Measurements from ENCODE around the gene EBP. TPM values are rescaled to one million over a fixed set of nuclear protein-coding genes. Genes with fewer than 3 reads are reported as not detected.

EBP gene
- total and polyA plus RNA-seq, 9 of the 15 experiments (the other 6 are each of a cell fraction or from before 2014, with no cell fraction given): 228 to 987 (median 274) TPM

GRCh38 chrX:48493890-48494364, 27.7 kb upstream of the EBP start (continued):
- TF ChIP-seq CTBP1 (IDR thresholded peaks at IDR 0.05; ENCODE audit: borderline replicate concordance) (peak; percentile 63; the same call in 1 of the 2 replicates), NFIC (IDR thresholded peaks at IDR 0.05) (peak; percentile 90), SMC3 (conservative IDR thresholded peaks at IDR 0.05; ENCODE audit: insufficient read depth, low read depth, low read length) (peak; percentile 32; the same call in 1 of the 2 replicates)

DNA sequence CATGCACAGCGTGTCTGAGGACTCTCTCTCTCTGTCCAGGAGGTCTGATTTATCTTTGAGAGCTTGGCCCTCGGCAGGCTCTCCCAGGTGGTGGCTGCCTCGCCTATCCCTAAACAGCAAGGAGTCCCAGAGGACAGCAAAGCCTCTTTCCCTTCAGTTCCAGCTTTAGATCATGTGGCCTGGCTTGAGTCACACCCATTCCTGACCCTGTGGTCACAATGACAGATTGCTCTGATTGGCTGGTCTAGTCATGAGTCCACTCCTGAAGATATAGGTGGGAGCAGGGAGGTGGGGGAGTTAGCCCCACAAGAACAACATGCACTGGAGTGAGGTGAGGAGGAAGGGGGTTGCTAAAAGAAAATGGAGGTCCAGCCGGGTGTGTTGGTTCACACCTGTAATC, 24.9 kb upstream of the EBP start:
- DNase-seq (ENCODE audit: extremely low read depth in 1 of 4, low spot score in 3 of 4) (peak; percentile 45 to 52 (median 48)), ATAC-seq (peak; percentile 69), FAIRE-seq (peak; percentile 82)
- BruUV-seq (replicated peaks): no TSS peak
- CTCF ChIA-PET (ENCODE audit: low intra/inter-chr PET ratio): no interaction called here
- Histone ChIP-seq H3K9me1 (ENCODE audit: control insufficient read depth, insufficient read depth, low read length) (no peaks in the 10 kb centered on the region), H3K4me1 (replicated peaks in 1 of 2; ENCODE audit: control insufficient read depth in 2 of 2, insufficient read depth in 2 of 2, low read length in 2 of 2) (peaks cover 10 to 16% of the 10 kb centered on the region in 2 experiments; a peak in 4 of 5 replicates), H3K4me2 (ENCODE audit: insufficient read depth, low read length) (no peak overlapping the region; the same call in 1 of the 2 replicates), H4K20me1 (replicated peaks; ENCODE audit: control insufficient read depth, insufficient read depth, low read length) (no peaks in the 10 kb centered on the region), H2AFZ (ENCODE audit: low read depth, low read length) (peak overlapping the region; percentile 63; the same call in 1 of the 2 replicates), H3K79me2 (ENCODE audit: control insufficient read depth, insufficient read depth, low read length) (no peaks in the 10 kb centered on the region), H3K4me3 (no peak overlapping the region), H3K9me3 (replicated peaks; ENCODE audit: control insufficient read depth, insufficient read depth, low read depth, low read length) (no peaks in the 10 kb centered on the region), H3K9ac (ENCODE audit: insufficient read depth in 1 of 2, low read depth in 2 of 2, low read length in 2 of 2) (peak overlapping the region in 1 of 2 experiments; percentile 50; a peak in 1 of 4 replicates), H3K36me3 (ENCODE audit: control insufficient read depth, insufficient read depth, low read length) (no peaks in the 10 kb centered on the region), H3K27me3 (ENCODE audit: control insufficient read depth in 2 of 2, insufficient read depth in 2 of 2, low read length in 2 of 2) (no peaks in the 10 kb centered on the region), H3K27ac (ENCODE audit: extremely low read depth, low read depth, low read length) (no peak overlapping the region)
- in situ Hi-C loops (cut with MboI): loop anchor here (25.0 kb wide), 1 partner anchor 634 kb away; no protein-coding TSS in a partner anchor
- POLR2A ChIA-PET: interaction anchor here (0.5 to 1.5 kb wide), 3 partner anchors 11 to 941 kb away, joined by 3 to 10 read pairs (median 4); no protein-coding TSS in a partner anchor
- 37% methylated on average over 4 of the region's 4 CpGs for WGBS (ENCODE audit: insufficient coverage, low coverage, missing lambda C conversion rate)
- intact Hi-C loops (cut with micrococcal nuclease): loop anchor here (10.0 kb wide), 1 partner anchor 662 kb away; the partner anchor contains the start of gene ZNF81
- TF ChIP-seq SAFB2 (IDR thresholded peaks at IDR 0.05; ENCODE audit: borderline replicate concordance, low read depth, low read length, severe bottlenecking): no peak
- no peak for TF ChIP-seq TARDBP (IDR thresholded peaks at IDR 0.05)
- TF ChIP-seq IRF9 (tag; IDR thresholded peaks at IDR 0.05): no peak
- TF ChIP-seq, protein P1, sequence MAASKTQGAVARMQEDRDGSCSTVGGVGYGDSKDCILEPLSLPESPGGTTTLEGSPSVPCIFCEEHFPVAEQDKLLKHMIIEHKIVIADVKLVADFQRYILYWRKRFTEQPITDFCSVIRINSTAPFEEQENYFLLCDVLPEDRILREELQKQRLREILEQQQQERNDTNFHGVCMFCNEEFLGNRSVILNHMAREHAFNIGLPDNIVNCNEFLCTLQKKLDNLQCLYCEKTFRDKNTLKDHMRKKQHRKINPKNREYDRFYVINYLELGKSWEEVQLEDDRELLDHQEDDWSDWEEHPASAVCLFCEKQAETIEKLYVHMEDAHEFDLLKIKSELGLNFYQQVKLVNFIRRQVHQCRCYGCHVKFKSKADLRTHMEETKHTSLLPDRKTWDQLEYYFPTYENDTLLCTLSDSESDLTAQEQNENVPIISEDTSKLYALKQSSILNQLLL (CRISPR knock-in tag; IDR thresholded peaks at IDR 0.05; ENCODE audit: borderline replicate concordance): no peak
- TF ChIP-seq RAD51 (IDR thresholded peaks at IDR 0.05; ENCODE audit: borderline replicate concordance, low read depth): 0 out of 2 replicates have a peak, but pooled peaks have one; percentile 44
- TF ChIP-seq ZNF41 (CRISPR knock-in tag; conservative IDR thresholded peaks at IDR 0.05): peak; percentile 84
- peak; percentile 75 for TF ChIP-seq NFYB (IDR thresholded peaks at IDR 0.05; ENCODE audit: extremely low read depth, insufficient read length)
- peak; percentile 63 for TF ChIP-seq USF1 (CRISPR knock-in tag; IDR thresholded peaks at IDR 0.05)
- TF ChIP-seq, protein P2, sequence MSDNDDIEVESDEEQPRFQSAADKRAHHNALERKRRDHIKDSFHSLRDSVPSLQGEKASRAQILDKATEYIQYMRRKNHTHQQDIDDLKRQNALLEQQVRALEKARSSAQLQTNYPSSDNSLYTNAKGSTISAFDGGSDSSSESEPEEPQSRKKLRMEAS (CRISPR knock-in tag; IDR thresholded peaks at IDR 0.05): no peak
- TF ChIP-seq ZNF778 (CRISPR knock-in tag; IDR thresholded peaks at IDR 0.05): no peak
- TF ChIP-seq ATF6 (CRISPR knock-in tag; IDR thresholded peaks at IDR 0.05): no peak
